Esophagus squamous epithelium (tissue), 4 donors: ENCODE data around the gene RIC8B.

Experiments
- CTCF ChIP-seq, 6 experiments: fragments of 450-650 bp in 4 of 6; fragments of 200-600 bp in 2 of 6; sonication (generic) in 2 of 6; IDR thresholded peaks; one replicate each; pipeline ENCODE4 v1.5.1; 2016 to 2019; ENCODE audit warnings: antibody characterized with exemption in 6 of 6, mild to moderate bottlenecking in 4 of 6, moderate library complexity in 4 of 6
- POLR2A ChIP-seq, 4 donors: fragments of 450-650 bp; IDR thresholded peaks; one replicate each; pipeline ENCODE4 v1.6.1; 2017; ENCODE audit warnings: antibody characterized with exemption in 4 of 4, mild to moderate bottlenecking in 4 of 4, moderate library complexity in 3 of 4

GRCh38 chr12:106926657-106927056, 152.2 kb downstream of the RIC8B start:
- TF ChIP-seq CTCF (IDR thresholded peaks at IDR 0.05): no peak
- no peak for TF ChIP-seq POLR2A (IDR thresholded peaks at IDR 0.05)
